ENCODE data around the gene CES3.

The CES3 gene

DNA sequence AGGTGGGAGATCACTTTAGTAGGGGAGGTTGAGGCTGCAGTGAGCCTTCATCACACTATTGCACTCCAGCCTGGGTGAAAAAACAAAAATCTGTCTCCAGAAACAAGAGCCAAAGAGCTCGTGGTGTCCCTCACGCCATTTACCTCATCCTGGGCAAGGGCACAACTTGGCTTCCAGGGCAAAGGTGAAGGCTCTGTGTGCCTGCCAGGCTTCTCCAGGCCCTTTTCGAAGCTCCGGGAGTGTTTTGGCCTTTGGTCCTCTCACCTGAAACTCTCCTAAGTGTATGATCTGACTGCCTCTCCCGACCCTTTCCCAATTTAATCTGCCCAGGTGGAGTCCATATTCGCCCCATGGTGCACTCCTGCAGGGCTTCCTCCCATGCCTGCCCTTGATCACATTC is 11.6 kb upstream of the CES3 start:
- Histone ChIP-seq H3K27me3 (ENCODE audit: insufficient read depth, low read length) (peaks cover 5% of the 10 kb centered on the region; the same call in 1 of the 2 replicates), H3F3A (ENCODE audit: insufficient read depth, low read length) (no peaks in the 10 kb centered on the region), H3K4me1 (ENCODE audit: insufficient read depth, low read length, severe bottlenecking) (peaks cover 4% of the 10 kb centered on the region), H2AFZ (ENCODE audit: low read length) (no peak overlapping the region), H4K20me1 (ENCODE audit: insufficient read depth, low read length) (no peaks in the 10 kb centered on the region), H3K79me2 (ENCODE audit: insufficient read depth, low read length) (no peaks in the 10 kb centered on the region), H3K4me3 (ENCODE audit: low read depth, low read length, poor library complexity, severe bottlenecking) (no peak overlapping the region), H3K9ac (ENCODE audit: low read length) (no peak overlapping the region), H3K36me3 (ENCODE audit: insufficient read depth, low read length) (no peaks in the 10 kb centered on the region), H3K9me2 (ENCODE audit: low read depth, low read length) (no peaks in the 10 kb centered on the region), H3K4me2 (ENCODE audit: low read length) (no peak overlapping the region), H3K9me3 (ENCODE audit: low read length) (0 out of 2 replicates have a peak, but pooled peaks cover 3% of the 10 kb centered on the region), H3K27ac (ENCODE audit: low read depth, low read length, poor library complexity, severe bottlenecking) (no peak overlapping the region)
- TF ChIP-seq, protein P1, sequence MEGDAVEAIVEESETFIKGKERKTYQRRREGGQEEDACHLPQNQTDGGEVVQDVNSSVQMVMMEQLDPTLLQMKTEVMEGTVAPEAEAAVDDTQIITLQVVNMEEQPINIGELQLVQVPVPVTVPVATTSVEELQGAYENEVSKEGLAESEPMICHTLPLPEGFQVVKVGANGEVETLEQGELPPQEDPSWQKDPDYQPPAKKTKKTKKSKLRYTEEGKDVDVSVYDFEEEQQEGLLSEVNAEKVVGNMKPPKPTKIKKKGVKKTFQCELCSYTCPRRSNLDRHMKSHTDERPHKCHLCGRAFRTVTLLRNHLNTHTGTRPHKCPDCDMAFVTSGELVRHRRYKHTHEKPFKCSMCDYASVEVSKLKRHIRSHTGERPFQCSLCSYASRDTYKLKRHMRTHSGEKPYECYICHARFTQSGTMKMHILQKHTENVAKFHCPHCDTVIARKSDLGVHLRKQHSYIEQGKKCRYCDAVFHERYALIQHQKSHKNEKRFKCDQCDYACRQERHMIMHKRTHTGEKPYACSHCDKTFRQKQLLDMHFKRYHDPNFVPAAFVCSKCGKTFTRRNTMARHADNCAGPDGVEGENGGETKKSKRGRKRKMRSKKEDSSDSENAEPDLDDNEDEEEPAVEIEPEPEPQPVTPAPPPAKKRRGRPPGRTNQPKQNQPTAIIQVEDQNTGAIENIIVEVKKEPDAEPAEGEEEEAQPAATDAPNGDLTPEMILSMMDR (IDR thresholded peaks at IDR 0.05; ENCODE audit: low read length), result no peak
- no peak for TF ChIP-seq EZH2 (IDR thresholded peaks at IDR 0.05; ENCODE audit: borderline replicate concordance, low read length)

DNA sequence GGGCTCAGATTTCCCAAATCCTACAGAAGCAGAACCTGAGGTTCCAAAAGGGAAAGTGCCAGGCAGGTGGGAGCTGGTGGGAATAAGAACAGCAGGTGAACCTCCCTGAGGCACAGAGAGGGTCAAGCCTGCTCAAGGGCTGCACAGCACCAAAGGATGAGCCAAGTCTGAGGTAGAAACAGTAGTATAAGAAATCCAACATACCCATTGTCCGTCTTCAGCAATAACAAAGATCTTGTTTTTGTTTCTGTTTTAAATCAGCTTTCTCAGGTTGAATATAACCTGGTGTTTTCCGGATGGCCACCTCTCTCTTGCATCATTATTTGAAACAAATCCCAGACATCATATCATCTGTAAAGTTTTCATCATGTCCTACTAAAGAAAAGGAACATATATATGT is 10.6 kb upstream of the CES3 start:
- Histone ChIP-seq H2AFZ (ENCODE audit: low read length) (no peak overlapping the region), H3K4me2 (ENCODE audit: low read length) (no peak overlapping the region)
- TF ChIP-seq, protein P1 (IDR thresholded peaks at IDR 0.05; ENCODE audit: low read length), result no peak
- no peak for TF ChIP-seq EZH2 (IDR thresholded peaks at IDR 0.05; ENCODE audit: borderline replicate concordance, low read length)

DNA sequence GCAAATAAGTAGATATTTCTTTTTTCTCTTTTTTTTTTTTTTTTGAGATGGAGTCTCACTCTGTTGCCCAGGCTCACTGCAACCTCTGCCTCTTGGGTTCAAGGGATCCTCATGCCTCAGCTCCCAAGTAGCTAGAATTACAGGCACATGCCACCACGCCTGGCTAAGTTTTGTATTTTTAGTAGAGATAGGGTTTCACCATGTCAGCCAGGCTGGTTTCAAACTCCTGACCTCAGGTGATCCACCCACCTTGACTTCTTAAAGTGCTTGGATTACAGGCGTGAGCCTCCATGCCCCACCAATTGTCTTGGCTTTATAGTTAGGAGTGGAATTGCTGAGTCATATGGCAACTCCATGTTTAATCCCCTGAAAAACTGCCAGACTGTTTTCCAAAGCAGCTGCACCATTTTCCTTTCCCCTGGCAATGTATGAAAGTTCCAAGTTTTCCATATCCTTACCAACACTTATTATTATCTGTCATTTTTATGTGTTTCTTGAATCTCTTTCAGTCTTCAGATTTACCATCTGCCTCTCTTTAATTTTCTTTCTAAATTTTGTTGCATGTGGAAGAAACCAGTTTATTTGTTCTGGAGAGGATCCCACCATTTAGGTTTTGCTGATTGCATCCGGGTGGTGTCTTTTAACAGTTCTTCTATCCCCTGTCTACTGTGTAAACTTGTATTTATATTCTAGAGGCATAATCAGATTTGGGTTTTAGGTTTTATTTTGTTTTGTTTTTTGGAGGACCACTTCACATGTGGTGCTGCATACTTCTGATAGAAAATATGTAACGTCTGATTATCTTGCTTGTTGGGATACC is 9.9 kb upstream of the CES3 start:
- H3K27me3 ChIP-seq (ENCODE audit: insufficient read depth, low read length), result peaks cover 4% of the 10 kb centered on the region; the same call in 1 of the 2 replicates
- no peaks in the 10 kb centered on the region for H3K36me3 ChIP-seq (ENCODE audit: insufficient read depth, low read length)
- H3K4me1 ChIP-seq (ENCODE audit: insufficient read depth, low read length, severe bottlenecking), result peaks cover 4% of the 10 kb centered on the region
- no peak overlapping the region for H3K4me2 ChIP-seq (ENCODE audit: low read length)
- no peak overlapping the region for H2AFZ ChIP-seq (ENCODE audit: low read length)
- no peak overlapping the region for H3K27ac ChIP-seq (ENCODE audit: low read depth, low read length, poor library complexity, severe bottlenecking)
- H4K20me1 ChIP-seq (ENCODE audit: insufficient read depth, low read length), result no peaks in the 10 kb centered on the region
- 0 out of 2 replicates have a peak, but pooled peaks cover 3% of the 10 kb centered on the region for H3K9me3 ChIP-seq (ENCODE audit: low read length)
- no peaks in the 10 kb centered on the region for H3F3A ChIP-seq (ENCODE audit: insufficient read depth, low read length)
- H3K79me2 ChIP-seq (ENCODE audit: insufficient read depth, low read length), result no peaks in the 10 kb centered on the region
- H3K9me2 ChIP-seq (ENCODE audit: low read depth, low read length), result no peaks in the 10 kb centered on the region
- no peak overlapping the region for H3K9ac ChIP-seq (ENCODE audit: low read length)
- no peak overlapping the region for H3K4me3 ChIP-seq (ENCODE audit: low read depth, low read length, poor library complexity, severe bottlenecking)
- no peak for TF ChIP-seq EZH2 (IDR thresholded peaks at IDR 0.05; ENCODE audit: borderline replicate concordance, low read length)
- TF ChIP-seq, protein P1 (IDR thresholded peaks at IDR 0.05; ENCODE audit: low read length), result no peak

More for the DNA sequence above, 10.6 kb upstream of the CES3 start:
- Histone ChIP-seq H3K27ac (ENCODE audit: low read depth, low read length, poor library complexity, severe bottlenecking) (no peak overlapping the region), H3K79me2 (ENCODE audit: insufficient read depth, low read length) (no peaks in the 10 kb centered on the region), H3K9me3 (ENCODE audit: low read length) (0 out of 2 replicates have a peak, but pooled peaks cover 3% of the 10 kb centered on the region), H4K20me1 (ENCODE audit: insufficient read depth, low read length) (no peaks in the 10 kb centered on the region), H3K27me3 (ENCODE audit: insufficient read depth, low read length) (peaks cover 5% of the 10 kb centered on the region; the same call in 1 of the 2 replicates), H3K4me3 (ENCODE audit: low read depth, low read length, poor library complexity, severe bottlenecking) (no peak overlapping the region), H3K9ac (ENCODE audit: low read length) (no peak overlapping the region), H3F3A (ENCODE audit: insufficient read depth, low read length) (no peaks in the 10 kb centered on the region), H3K4me1 (ENCODE audit: insufficient read depth, low read length, severe bottlenecking) (peaks cover 4% of the 10 kb centered on the region), H3K36me3 (ENCODE audit: insufficient read depth, low read length) (no peaks in the 10 kb centered on the region), H3K9me2 (ENCODE audit: low read depth, low read length) (no peaks in the 10 kb centered on the region)
